GM10248 (cell line): ENCODE data around the gene PRKG1.

Experiments
- CTCF ChIA-PET: fragments of 300-600 bp; sonication (Branson Sonifier 250); formaldehyde crosslinking; extraction: SDS; loops from one replicate; lab custom pipeline; 2021; ENCODE audit warnings: antibody characterized with exemption; lab: Yijun Ruan, JAX
- POLR2A ChIA-PET: fragments of 350-650 bp; sonication (Branson Sonifier 250); formaldehyde crosslinking; extraction: SDS; loops from one replicate; lab custom pipeline; 2020; ENCODE audit warnings: antibody characterized with exemption; lab: Yijun Ruan, JAX
- DNase-seq: peaks from one replicate; pipeline ENCODE4 v3.0.0; 2012; ENCODE audit errors: extremely low spot score
- CTCF ChIP-seq: IDR thresholded peaks from 2 replicates; pipeline ENCODE4 v1.5.1; 2012; ENCODE audit warnings: mild to moderate bottlenecking, low read depth; ENCODE audit errors: extremely low read depth, missing control alignments, control extremely low read depth

PRKG1 gene

DNA sequence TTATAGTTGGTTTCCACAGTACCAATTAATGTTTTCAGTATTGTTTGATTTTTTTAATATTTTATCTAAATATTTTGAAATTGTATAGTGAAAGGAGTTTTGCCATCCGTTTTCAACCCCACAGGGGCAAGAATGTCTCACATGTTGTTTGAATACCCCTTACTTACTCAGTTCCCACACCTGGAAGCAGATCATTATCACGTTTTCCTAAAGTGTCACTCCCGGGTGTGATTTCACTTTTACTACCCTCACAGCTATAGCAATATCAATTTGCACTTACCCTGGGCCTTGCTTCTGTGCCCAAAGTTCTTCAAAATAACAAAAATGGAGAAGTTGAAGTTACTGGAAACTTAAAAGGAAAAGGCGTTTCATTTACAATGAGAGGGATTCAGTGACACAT, 397.0 kb downstream of the PRKG1 start:
- ChIA-PET CTCF (no interaction called here), POLR2A (no interaction called here)
- no peak for TF ChIP-seq CTCF
- DNase-seq, result no peak

GRCh38 chr10:51472154-51472553, 397.9 kb downstream of the PRKG1 start:
- DNase-seq, result no peak
- ChIA-PET POLR2A (no interaction called here), CTCF (no interaction called here)

DNA sequence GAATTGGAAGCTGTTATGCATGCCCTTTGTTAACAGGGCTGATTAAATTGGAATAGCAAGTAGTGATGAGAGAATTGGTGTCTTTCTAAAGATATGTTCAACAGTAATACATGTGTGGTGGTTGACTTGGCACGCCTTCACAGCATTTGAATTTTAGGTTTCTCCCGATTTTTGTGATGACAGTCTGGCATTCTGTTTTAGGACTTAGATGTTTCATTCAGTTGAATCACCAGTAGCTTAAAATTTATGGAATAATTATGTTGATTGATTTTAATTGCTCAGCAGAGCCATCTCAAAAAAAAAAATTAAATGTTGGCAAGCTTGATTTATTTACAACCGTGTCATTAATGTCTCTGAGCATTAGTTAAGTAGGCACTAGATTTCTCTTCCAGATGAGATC, 405.4 kb downstream of the PRKG1 start:
- POLR2A ChIA-PET, result no interaction called here
- no peak for DNase-seq
- CTCF ChIA-PET, result interaction anchor here (1.0 kb wide), 1 partner anchor 17 kb away, joined by 3 read pairs; no protein-coding TSS in a partner anchor
- TF ChIP-seq CTCF, result no peak

More at GRCh38 chr10:51472154-51472553, 397.9 kb downstream of the PRKG1 start:
- TF ChIP-seq CTCF, result no peak

DNA sequence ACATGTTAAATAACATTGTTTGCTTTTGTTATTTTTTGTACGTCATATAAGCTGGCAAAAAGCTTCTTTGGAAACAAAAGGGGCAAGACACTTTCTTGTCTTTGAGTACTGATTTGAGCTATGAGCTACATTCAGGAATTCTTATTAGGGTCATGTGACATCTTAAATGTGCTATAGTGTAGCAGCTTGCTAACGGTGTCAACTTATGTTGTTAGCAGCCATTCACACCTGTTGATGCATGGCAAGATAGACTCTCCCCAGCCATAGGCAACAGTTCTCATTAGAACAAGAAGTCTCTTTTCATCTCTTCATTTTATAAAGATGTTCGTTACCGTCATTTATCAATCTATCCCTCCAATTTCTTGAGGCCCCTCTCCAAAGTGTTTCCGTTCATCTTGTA, 411.4 kb downstream of the PRKG1 start:
- ChIA-PET CTCF (interaction anchor here (1.4 kb wide), 1 partner anchor 11 kb away, joined by 4 read pairs; no protein-coding TSS in a partner anchor), POLR2A (no interaction called here)
- no peak for DNase-seq
- no peak for TF ChIP-seq CTCF

GRCh38 chr10:51487576-51487975, 413.3 kb downstream of the PRKG1 start:
- TF ChIP-seq CTCF, result no peak
- POLR2A ChIA-PET, result no interaction called here
- DNase-seq, result no peak
- CTCF ChIA-PET, result interaction anchor here (2.4 kb wide), 1 partner anchor 11 kb away, joined by 5 read pairs; no protein-coding TSS in a partner anchor

DNA sequence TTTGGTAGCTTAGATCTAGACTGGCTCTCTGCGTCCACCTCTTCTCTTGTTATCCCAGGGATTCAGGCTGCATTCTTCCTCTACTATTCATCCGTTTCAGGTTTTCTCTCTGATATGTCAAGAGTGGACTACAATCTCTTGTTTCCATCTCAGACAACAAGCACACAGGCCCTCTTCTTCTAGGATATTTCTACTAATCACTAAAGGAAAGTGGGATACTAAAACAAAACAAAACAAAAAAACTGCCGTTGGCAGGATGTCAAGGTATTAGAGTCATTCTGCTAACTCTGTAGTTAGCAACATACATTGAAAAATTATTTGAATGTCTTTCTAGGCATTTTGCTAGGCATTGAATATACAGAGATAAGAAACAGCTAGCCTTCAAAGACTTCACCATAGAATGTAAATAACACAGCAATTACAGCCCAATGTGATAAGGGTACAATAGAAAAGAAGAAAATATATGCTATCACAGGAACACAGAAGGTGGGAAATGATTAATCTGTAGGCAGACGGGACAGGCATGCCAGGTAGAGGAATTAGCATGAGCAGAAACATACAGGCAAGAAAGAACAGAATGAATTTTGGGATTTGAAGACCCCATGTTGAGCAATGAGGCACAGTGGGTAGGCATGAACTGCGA, 414.6 kb downstream of the PRKG1 start:
- DNase-seq, result no peak
- ChIA-PET CTCF (no interaction called here), POLR2A (no interaction called here)

More for the DNA sequence above, 414.6 kb downstream of the PRKG1 start:
- no peak for TF ChIP-seq CTCF
